ENCODE results near the gene ENDOV.

ENDOV gene

GRCh38 chr17:80416940-80417293, 1.9 kb downstream of the ENDOV start:
- DNase-seq, result no peak

DNA sequence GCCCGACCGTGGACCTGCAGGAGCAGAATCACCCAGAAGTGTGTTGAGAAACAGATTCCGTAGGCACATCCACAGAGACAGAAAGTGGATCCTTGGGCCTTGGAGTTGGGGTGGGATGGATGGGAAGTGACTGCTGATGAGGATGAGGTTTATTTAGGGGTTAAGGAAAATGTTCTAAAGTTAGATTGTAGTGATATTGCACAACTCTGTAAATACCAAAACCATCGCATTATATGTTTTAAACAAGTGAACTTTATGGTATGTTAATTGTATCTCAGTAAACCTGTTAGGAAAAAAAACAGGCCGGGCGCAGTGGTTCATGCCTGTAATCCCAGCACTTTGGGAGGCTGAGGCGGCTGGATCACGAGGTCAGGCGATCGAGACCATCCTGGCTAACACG, 3.6 kb downstream of the ENDOV start:
- no peak for DNase-seq

DNA sequence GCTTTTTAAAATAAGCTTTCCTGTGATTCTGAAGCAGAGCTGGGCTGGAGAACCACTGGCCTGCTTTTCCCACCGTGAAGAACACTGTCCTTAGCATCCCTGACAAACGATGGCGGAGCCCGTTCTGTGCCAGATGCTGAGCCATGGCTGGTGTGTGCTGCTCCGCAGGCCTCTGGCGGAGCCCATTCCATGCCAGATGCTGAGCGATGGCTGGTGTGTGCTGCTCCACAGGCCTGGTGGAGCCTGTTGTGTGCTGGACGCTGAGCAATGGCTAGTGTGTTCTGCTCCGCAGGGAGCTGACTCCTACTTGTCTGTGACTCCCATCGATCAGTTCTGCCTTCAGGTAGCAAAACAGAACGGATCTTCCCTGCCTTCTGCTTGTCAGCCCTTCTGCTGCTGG, 4.3 kb downstream of the ENDOV start:
- no peak for DNase-seq

DNA sequence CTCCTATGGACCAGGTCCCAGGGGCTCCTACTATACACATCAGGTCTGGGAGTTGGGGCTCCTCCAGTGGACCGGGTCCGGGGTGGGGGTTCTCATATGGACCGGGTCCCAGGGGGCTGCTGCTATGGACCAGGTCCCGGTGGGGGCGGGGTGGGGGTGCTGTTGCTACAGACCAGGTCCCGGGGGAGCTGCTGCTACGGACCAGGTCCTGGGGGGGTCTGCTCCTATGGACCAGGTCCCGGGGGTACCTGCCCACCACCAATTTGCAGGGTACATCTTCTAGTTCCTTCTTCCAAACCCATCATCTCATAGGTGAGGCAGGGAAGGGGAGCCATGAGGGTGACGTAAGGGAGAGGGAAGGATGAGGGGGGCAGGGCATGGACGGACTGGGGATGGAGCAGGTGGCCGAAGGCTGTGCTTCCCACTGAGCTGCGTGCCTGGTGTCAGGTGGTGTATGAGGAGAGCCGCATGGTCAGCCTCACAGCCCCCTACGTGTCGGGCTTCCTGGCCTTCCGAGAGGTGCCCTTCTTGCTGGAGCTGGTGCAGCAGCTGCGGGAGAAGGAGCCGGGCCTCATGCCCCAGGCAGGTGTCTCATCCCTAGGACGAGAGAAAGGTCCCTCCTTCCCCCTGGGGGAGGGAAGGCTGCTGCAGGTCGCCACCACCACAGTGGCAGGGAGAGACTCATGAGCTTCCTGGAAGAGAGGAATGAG, 6.6 kb downstream of the ENDOV start:
- DNase-seq, result peak; percentile 20

DNA sequence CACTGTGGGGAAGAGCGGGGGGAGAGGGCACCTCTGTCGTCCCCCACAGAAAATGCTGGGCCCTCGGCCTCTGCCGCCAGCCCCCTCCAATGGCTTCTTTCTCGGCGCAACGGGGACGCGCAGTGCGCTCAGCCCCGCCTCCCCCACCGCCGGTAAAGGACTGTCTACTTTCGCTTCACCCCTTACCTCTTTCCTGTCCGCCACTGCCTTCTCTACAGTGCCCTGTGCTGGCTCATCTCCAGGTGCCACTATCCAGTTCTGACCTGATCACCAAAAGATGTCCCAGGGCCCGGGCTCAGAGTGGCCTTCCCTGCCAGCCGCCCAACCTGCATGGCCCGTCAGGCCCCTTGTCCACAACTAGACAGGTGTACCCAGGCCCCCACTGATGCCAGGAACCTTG, 7.3 kb downstream of the ENDOV start:
- DNase-seq, result no peak

DNA sequence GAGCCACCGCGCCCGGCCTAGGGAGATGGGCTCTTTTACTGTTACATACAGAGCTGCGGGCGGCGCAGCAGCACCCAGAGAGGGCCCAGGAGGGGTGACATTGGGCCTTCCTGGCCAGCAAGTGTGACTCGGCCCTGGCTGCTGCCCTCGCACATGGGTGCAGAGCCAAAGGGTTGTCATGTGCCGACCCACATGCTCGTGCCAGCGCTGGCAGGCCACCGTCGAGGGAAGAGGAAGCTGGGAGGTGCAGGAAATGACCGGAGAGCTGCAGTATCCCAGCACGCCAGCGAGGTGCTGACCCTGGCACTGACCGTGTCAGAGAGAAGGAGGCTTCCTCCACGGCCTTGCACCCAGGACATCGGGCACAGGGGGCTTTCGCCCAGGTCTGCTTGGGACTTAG, 8.0 kb downstream of the ENDOV start:
- no peak for DNase-seq

- peak; percentile 14 for DNase-seq
Observed at GRCh38 chr17:80423536-80424225, 8.7 kb downstream of the ENDOV start.

DNA sequence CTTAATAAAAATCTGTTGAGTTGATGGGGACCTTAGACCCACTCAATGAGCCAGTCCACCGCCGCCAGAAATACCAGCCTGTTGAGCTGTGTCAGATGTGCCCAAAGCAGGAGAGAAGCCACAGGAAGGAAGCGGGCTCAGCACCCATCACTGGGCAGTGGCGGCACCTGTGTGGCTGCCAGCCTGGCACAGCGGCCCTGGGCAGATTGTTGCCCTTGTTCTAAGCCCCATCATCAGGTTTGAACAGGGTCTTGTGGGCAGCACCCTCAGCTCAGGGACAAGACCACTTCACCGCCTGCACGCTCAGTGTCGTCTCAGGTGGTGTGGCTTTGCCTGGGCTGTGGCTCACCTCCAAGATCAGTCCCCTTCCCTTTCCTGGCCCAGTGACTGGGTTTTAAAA, 9.3 kb downstream of the ENDOV start:
- no peak for DNase-seq

DNA sequence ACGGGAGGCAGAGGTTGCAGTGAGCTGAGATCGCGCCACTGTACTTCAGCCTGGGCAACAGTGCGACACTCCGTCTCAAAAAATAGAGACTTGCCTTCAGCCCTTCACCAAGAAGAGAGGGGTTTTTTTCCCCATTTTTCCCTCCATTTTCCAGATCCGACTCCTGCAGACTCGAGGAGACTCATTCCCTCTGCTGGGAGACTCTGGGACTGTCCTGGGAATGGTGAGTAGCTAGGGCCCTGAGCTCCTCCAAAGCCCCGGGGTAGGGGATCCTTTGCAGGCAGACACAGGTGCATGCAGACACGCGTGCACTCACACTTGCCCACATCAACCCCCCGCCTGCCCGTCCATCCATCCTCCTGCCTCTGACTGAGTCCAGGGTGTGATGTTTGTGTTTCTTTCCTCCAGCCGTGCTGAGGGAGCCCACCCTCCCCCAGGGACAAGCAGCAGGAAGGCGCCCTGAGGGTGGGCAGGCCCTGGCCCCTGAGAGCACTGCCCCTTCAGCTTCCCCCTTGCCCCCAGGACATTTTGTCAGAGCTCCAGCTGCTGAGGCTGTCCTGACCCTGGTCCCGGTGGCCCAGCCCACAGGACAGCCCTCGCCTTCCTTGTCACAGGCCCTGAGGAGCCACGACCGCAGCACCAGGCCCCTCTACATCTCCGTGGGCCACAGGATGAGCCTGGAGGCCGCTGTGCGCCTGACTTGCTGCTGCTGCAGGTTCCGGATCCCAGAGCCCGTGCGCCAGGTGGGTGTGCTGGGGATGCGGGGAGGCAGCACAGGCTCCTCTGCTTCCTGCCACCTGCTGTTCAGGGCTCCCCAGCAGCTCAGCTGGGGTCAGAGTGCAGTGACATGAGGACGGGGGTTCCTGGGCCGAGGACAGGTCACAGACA, 10.2 kb downstream of the ENDOV start:
- DNase-seq, result peak; percentile 31

DNA sequence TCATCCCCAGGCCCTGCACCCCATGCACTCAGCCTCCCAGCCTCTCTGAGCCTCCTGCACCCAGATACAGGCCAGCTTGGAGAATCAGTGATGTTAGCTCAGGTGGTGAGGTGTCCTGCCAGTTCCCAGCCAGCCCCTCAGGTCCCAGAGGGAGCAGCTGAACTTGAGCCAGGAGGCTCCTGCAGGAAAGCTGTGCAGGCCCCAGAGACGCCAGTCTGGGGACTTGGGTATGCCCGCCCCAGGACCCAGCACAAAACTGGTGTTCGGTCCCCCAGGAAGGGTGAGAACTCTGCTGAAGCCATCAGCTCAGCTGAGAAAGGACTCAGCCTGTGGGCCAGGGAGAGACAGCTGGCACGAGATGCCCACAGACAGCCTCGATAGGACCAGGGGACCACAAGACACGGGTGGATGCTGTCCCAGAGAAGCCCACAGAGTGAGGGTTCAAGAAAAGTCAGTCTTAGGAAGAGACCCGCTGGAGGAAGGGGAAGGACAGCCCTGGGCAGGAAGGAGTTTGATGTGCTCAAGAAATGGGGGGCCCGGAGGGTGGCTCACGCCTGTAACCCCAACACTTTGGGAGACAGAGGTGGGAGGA, 11.0 kb downstream of the ENDOV start:
- DNase-seq, result peak; percentile 4

DNA sequence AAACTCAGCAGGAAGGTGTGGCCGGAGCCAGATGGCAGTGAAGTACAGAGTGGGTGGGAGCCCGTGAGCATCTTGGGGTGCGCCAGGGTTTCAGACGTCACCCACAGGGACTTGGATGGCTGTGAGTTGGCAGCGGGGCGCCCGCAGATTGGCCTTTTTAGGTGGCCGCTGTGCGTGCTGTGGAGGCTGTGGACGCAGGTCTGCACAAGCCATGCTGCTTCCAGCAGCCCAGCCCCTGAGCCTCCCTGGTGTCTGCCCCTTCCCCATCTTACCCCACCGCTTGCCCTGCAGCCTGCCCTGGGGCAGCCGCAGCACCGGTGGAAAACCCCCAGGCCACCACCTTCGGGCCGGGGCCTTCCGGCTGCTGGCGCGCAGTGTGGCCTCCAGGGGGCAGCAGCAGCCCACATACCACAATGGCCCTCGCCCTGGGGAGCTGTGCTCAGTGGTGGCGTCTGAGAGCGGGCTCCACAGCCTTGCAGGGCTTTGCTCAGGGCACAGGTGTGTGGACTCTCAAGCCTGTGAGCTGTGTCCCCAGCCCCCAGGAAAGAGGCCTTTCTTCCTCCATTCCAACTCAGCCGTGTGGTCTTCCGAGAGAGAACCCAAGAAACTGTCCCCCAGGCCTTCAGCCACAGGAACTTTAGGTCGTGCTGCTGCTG, 11.8 kb downstream of the ENDOV start:
- peak; percentile 94 for DNase-seq

- DNase-seq, result peak; percentile 7
Observed at GRCh38 chr17:80427366-80428282, 12.7 kb downstream of the ENDOV start.

- DNase-seq, result no peak
Observed at GRCh38 chr17:80428363-80428762, 13.4 kb downstream of the ENDOV start.

DNA sequence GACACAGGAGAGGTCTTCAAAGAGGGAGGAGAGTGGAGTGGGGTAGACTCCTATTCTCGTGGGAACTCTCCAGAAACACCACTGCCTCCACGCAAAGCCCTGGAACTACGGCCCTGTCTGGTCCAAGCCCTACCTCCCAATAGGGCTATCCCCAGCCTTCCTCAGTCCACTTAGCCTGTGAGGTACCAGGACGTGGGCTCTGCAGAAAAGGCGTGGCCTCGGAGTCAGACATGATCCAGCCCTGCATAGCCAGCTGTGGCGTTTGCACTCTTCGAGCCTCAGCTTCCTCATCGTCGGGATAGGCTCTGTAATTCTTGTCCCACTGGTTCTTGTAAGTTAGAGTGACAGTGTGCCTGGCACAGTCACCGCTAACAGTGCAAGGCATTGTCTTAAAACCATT, 13.8 kb downstream of the ENDOV start:
- DNase-seq, result no peak

- DNase-seq, result no peak
Observed at GRCh38 chr17:80429356-80430275, 14.6 kb downstream of the ENDOV start.

GRCh38 chr17:80430446-80431245, 15.7 kb downstream of the ENDOV start:
- no peak for DNase-seq

DNA sequence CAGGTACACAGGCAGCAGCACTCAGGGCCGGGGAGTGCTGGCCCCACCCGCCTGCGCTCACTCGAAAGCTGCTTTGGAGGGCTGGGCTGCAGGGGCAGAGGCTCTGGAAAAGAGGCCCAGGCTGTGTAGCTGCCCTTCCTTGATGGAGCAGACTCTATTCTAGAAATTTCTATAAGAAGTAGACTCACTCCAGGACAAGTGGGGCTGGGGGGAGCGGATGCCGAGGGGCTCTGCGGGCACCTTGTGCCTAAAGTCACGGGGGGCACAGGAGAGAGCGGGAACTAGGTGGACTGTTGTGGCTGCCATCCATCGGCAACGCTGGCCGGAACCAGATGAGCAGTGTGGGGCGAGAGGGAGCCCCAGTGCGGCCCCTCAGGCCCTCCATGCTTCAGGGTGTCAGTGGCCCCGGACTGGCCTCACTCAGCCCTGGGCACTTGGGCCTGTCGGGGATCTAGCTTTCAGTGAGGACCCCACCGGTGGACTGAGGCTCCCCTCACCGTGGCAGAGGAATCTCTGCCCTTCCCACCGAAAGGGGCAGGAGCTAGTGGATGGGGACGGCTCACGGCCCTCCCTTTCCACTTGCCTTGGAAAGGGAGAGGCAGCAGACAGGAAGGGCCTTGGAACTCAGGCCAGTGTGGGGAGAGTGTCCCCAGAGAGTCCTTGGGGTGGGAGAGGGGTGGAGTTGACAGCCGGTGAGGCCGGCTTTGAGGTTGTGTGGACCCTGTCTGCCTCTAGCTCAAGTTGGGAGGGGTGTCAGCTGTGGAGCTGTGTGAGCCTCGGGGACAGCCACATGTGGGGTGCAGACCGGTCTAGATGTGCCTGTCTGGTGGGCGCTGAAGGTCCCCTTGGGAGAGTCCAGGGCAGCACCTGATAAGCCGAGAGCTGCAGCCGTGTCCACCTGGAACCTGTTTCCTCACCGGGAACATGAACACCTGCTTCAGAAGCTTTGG, 16.6 kb downstream of the ENDOV start:
- no peak for DNase-seq

GRCh38 chr17:80432350-80432955, 17.5 kb downstream of the ENDOV start:
- DNase-seq, result no peak

All from 8988T (cell line).